Smooth muscle cell (in vitro differentiated cells): ENCODE data around the gene MED9. TPM values are rescaled to one million over a fixed set of nuclear protein-coding genes. Genes with fewer than 3 reads are reported as not detected.

Experiments
- DNase-seq: peaks from one replicate; lab custom pipeline; 2025; ENCODE audit not compliant: unreplicated experiment; lab: John Stamatoyannopoulos, UW
- H2AFZ ChIP-seq: fragments of 200-600 bp; sonication (generic); 2 replicates; pipeline ENCODE4 v1.6.0; 2016; ENCODE audit warnings: antibody characterized with exemption, low read depth, mild to moderate bottlenecking
- H3F3A ChIP-seq: fragments of 200-600 bp; sonication (generic); 2 replicates; pipeline ENCODE4 v1.6.0; 2017; ENCODE audit warnings: antibody characterized with exemption, low read depth
- H3K27ac ChIP-seq: fragments of 200-600 bp; sonication (generic); 2 replicates; pipeline ENCODE4 v1.5.1; 2016; ENCODE audit warnings: low read depth, mild to moderate bottlenecking
- H3K27me3 ChIP-seq: fragments of 200-600 bp; sonication (generic); 2 replicates; pipeline ENCODE4 v1.6.1; 2016; ENCODE audit warnings: low read depth, mild to moderate bottlenecking
- H3K36me3 ChIP-seq: fragments of 200-600 bp; sonication (generic); 2 replicates; pipeline ENCODE4 v1.5.1; 2016; ENCODE audit warnings: low read depth
- H3K4me1 ChIP-seq: fragments of 200-600 bp; sonication (generic); 2 replicates; pipeline ENCODE4 v1.5.1; 2016; ENCODE audit warnings: low read depth
- H3K4me2 ChIP-seq: fragments of 200-600 bp; sonication (generic); 2 replicates; pipeline ENCODE4 v1.6.0; 2016; ENCODE audit warnings: mild to moderate bottlenecking
- H3K4me3 ChIP-seq: fragments of 200-600 bp; sonication (generic); 2 replicates; pipeline ENCODE4 v1.5.1; 2016; ENCODE audit warnings: mild to moderate bottlenecking
- H3K79me2 ChIP-seq: fragments of 200-600 bp; sonication (generic); 2 replicates; pipeline ENCODE4 v1.6.0; 2016; ENCODE audit warnings: low read depth, mild to moderate bottlenecking
- H3K9ac ChIP-seq: fragments of 200-600 bp; sonication (generic); 2 replicates; pipeline ENCODE4 v1.6.0; 2016; ENCODE audit warnings: low read depth
- H3K9me3 ChIP-seq: fragments of 200-600 bp; sonication (generic); replicated peaks from 2 replicates; pipeline ENCODE4 v1.5.1; 2016; ENCODE audit warnings: low read depth
- H4K20me1 ChIP-seq: fragments of 200-600 bp; sonication (generic); 2 replicates; pipeline ENCODE4 v1.6.0; 2016; ENCODE audit warnings: low read depth
- WGBS: methylation state at CpG from one replicate; pipeline ENCODE4 v1.1.7; 2016; ENCODE audit warnings: low lambda C conversion rate; 5-methylcytosine and 5-hydroxymethylcytosine counted together
- polyA plus RNA-seq: library from polyadenylated mRNA; unstranded; fragments of >200 nt; fragmentation: Nextera tagmentation; extraction: Ambion mirVana; gene quantifications from 2 replicates; pipeline ENCODE4 v1.2.1, GENCODE V29; 2016
- total RNA-seq: library from RNA; depleted of rRNA; stranded (reverse); fragments of >200 nt; gene quantifications from 2 replicates; pipeline ENCODE4 v1.2.3, GENCODE V29; 2014
- TF ChIP-seq, protein P1 (sequence below): fragments of 200-600 bp; sonication (generic); IDR thresholded peaks from 2 replicates; pipeline ENCODE4 v1.5.1; 2017; ENCODE audit warnings: borderline replicate concordance, mild to moderate bottlenecking, antibody characterized with exemption; ENCODE audit not compliant: insufficient read depth, poor library complexity, severe bottlenecking

The MED9 gene
- total and polyA plus RNA-seq, 2 experiments from 2014 or later, result 8.4 to 15.4 TPM

DNA sequence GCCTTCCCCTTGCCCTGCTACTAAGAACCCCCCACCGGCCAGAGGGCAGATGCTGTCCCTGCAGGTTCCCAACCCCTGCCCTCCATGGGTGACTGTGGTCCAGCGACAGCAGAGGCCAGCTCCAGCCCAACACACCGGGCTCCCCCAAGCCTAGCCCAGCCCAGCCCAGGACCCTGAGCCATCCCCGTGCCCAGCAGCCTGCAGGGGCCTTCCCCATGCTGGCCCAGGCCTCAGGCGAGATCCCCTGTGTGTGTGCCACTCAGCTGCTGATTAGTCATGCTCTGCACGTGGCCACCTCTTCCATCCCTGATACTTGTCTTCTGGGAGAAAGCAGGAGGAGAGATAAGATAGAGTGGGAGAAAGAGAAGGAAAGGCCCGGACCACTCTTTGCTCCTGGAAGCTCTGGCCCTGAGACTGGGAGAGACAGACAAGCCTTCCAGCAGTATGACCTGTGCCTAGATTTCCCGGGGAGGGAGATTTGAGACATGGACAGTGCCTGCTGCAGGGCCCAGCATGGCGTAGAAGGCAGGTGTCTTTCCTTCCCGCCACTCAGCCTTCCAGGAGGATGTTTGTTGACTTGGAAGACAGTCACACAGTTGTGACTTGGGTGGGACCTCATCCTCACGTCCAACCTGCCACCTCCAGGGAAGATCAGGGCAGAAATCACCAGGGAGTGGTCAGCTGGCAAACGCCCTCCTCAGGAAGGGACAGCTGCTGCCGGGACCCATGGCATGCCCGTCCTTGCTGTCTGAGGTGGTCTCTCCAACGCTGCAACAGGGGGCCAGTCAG, 60.7 kb downstream of the MED9 start:
- Histone ChIP-seq H3K4me3 (no peak overlapping the region), H3K4me1 (no peaks in the 10 kb centered on the region), H2AFZ (no peak overlapping the region), H3K27me3 (no peaks in the 10 kb centered on the region), H3K9me3 (no peaks in the 10 kb centered on the region), H3K27ac (no peak overlapping the region), H3K36me3 (no peaks in the 10 kb centered on the region), H3K9ac (no peak overlapping the region), H3F3A (no peaks in the 10 kb centered on the region), H3K4me2 (no peak overlapping the region), H3K79me2 (no peaks in the 10 kb centered on the region), H4K20me1 (no peaks in the 10 kb centered on the region)
- no peak for DNase-seq
- WGBS, result 79% methylated on average over 15 of the region's 15 CpGs
- TF ChIP-seq, protein P1, sequence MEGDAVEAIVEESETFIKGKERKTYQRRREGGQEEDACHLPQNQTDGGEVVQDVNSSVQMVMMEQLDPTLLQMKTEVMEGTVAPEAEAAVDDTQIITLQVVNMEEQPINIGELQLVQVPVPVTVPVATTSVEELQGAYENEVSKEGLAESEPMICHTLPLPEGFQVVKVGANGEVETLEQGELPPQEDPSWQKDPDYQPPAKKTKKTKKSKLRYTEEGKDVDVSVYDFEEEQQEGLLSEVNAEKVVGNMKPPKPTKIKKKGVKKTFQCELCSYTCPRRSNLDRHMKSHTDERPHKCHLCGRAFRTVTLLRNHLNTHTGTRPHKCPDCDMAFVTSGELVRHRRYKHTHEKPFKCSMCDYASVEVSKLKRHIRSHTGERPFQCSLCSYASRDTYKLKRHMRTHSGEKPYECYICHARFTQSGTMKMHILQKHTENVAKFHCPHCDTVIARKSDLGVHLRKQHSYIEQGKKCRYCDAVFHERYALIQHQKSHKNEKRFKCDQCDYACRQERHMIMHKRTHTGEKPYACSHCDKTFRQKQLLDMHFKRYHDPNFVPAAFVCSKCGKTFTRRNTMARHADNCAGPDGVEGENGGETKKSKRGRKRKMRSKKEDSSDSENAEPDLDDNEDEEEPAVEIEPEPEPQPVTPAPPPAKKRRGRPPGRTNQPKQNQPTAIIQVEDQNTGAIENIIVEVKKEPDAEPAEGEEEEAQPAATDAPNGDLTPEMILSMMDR, result no peak

DNA sequence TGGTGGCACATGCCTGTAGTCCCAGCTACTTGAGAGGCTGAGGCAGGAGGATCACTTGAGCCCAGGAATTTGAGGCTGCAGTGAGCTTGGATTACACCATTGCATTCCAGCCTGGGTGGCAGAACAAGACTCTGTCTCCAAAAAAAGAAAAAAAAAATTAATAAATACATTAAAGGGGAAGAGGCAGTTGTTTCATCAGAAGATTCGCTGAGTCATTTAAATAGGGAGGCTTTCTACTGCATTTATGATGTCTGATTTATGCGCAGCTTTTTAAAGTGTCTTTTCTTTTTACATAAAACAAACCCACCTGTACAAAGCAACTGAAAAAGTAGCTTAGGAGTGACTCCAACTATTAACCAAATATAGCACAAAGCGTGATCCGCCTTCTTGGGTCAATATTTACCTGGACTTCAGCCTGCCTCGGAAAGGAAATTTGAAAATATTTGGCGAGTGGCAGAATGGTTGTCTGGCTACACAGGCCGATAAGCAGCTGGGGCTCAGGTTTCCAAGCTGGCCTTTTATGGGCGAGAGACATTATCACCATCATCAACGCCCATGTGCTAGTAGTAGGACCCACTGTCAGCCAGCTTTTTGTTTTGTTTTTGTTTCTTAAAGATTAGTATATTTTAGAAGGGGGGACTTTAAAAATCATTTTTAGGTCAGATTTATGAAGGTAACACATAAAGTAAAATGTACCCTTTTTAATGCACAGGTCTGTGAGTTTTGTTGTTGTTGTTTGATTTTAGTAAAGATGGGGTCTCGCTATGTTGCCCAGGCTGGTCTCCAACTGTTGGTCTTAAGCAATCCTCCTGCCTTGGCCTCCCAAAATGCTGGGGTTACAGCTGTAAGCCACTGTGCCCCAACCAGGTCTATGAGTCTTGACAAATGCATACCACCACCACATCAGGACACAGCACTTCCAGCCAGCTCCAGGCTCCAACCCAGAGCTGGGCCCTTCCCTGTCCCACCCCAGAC, 61.9 kb downstream of the MED9 start:
- no peaks in the 10 kb centered on the region for H3F3A ChIP-seq
- no peak overlapping the region for H3K9ac ChIP-seq
- TF ChIP-seq, protein P1, result no peak
- H3K9me3 ChIP-seq, result no peaks in the 10 kb centered on the region
- H3K36me3 ChIP-seq, result no peaks in the 10 kb centered on the region
- no peaks in the 10 kb centered on the region for H3K4me1 ChIP-seq
- WGBS, result 82% methylated on average over 10 of the region's 10 CpGs
- no peak overlapping the region for H3K4me2 ChIP-seq
- no peaks in the 10 kb centered on the region for H4K20me1 ChIP-seq
- H3K27me3 ChIP-seq, result no peaks in the 10 kb centered on the region
- no peaks in the 10 kb centered on the region for H3K79me2 ChIP-seq
- H2AFZ ChIP-seq, result no peak overlapping the region
- no peak overlapping the region for H3K27ac ChIP-seq
- DNase-seq, result no peak
- no peak overlapping the region for H3K4me3 ChIP-seq

DNA sequence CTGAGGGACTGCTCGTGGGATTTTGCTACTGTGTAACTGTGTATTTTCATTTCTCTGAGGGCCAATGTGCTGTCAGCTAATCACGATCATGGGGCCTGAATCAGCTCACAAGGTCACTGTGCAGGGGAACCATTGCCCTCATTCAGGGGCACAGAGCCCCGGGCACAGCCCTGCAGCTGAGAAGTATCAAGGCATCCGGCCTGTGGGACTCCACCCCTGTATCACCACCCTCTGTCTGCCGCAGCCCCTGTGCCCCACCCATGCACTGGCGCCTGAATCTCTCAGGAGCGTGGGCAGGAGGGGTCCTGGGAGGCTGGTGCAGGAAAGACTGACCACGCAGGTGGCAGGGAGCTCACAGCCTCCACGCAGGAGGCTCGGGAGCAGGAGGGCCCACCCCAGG, 62.8 kb downstream of the MED9 start:
- 96% methylated on average over 10 of the region's 10 CpGs for WGBS
- Histone ChIP-seq H3K4me2 (no peak overlapping the region), H3F3A (no peaks in the 10 kb centered on the region), H3K79me2 (no peaks in the 10 kb centered on the region), H4K20me1 (no peaks in the 10 kb centered on the region), H2AFZ (no peak overlapping the region), H3K9me3 (no peaks in the 10 kb centered on the region), H3K4me1 (no peaks in the 10 kb centered on the region), H3K9ac (no peak overlapping the region), H3K27me3 (no peaks in the 10 kb centered on the region), H3K27ac (no peak overlapping the region), H3K36me3 (no peaks in the 10 kb centered on the region), H3K4me3 (no peak overlapping the region)
- DNase-seq, result no peak
- TF ChIP-seq, protein P1, result no peak
